GM18861 (cell line): ENCODE results near the gene HARS2.
"Not testable (repeated sequence)": the region's sequence is repeated elsewhere in the genome, so short reads cannot be mapped to it uniquely, and the experiment has no call there.

ENCODE experiments used
- ATAC-seq: cut with Tn5 transposase; IDR thresholded peaks from one replicate; pipeline ENCODE4 v1.9.1; 2021; ENCODE audit not compliant: unreplicated experiment

Gene HARS2, protein sequence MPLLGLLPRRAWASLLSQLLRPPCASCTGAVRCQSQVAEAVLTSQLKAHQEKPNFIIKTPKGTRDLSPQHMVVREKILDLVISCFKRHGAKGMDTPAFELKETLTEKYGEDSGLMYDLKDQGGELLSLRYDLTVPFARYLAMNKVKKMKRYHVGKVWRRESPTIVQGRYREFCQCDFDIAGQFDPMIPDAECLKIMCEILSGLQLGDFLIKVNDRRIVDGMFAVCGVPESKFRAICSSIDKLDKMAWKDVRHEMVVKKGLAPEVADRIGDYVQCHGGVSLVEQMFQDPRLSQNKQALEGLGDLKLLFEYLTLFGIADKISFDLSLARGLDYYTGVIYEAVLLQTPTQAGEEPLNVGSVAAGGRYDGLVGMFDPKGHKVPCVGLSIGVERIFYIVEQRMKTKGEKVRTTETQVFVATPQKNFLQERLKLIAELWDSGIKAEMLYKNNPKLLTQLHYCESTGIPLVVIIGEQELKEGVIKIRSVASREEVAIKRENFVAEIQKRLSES

DNA sequence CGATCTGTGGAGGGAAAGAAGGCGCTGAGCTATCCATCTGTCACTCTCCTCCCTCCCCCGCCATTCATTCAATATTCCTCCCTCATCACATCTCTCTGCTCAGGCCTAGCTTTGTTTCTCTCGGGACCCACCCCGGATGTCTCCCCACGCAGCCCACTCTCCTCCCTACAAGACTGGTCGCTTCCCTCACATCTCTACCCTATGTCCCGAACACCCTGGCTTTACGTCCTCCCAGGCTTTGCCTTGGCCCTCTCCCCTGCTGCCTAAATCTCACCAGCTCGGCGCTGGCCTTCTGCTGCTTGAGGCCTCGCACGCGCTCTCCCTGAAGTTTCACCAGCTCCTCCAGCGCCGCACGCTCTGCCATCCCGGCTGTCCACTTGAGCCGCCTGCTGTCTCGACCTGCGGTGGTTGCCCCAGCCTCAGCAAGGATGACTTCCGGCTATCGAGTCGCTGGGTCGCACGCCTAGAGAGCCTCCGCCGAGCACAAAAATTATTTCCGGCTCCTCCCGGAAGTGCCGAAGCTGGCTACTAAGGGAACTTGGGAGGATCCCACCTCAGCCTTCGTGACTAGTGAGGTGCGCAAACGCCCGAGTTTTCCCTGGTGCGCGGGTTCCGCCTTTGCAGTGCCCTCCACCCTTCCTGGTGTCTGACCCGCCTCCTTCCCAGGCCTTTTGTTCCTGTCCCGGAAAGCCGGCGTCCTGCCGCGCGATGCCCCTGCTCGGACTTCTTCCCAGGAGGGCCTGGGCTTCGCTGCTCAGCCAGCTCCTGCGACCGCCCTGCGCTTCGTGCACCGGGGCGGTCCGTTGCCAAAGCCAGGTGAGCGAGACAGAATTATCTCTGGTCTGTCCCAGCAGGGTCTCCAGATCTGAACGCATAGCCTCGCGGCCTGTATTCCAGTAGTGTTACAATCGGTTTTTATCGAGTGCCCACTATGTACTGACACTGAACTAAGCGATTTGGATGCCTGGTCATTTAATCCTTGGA, at the start of gene HARS2, which contains the start of gene HARS1:
HARS2 (plus strand) TSS at position 515 of the 984 bp plus-strand sequence; CDS start at position 709, 194 bp downstream.
HARS1 (minus strand) TSS at position 430 of the 984 bp plus-strand sequence; CDS start at position 364, 66 bp downstream.
- peak; percentile 96 for ATAC-seq

DNA sequence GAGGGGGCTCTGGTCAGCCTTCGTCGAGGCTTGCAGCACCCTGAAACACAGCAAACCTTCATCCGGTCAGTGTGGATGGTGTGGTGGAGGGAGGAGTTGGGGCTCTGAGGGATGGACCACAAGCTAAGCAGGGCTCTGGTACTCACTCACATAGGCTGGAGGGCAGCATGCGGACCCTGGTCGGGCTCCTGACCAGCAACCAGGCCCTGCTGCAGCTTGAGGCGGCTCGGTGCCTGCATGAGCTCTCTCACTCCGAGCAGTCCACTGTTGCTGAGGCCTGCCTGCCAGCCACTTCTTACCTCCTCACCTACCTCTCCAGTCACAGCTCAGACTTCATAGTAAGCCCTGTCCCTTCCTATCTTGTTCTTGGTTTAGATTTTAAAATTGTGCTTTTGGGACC, 49.5 kb upstream of the HARS2 start:
- ATAC-seq, result no peak

DNA sequence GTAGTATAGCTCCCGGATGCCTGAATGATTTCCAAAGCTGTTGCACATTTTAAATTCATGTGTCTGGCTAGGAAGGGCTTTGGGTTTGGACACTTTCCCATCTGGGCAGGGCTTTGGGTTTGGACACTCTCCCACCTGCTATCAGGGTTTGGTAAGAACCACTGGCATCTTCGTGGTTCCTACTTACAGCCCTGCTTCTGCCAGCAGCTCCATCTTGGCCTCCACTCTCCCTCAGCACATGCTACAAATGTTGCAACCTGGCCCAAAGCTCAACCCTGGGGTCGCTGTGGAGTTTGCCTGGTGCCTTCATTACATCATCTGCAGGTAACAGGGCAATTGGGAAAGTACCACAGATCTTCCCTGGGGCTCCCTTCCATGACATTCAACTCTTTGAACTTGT, 48.5 kb upstream of the HARS2 start:
- no peak for ATAC-seq

DNA sequence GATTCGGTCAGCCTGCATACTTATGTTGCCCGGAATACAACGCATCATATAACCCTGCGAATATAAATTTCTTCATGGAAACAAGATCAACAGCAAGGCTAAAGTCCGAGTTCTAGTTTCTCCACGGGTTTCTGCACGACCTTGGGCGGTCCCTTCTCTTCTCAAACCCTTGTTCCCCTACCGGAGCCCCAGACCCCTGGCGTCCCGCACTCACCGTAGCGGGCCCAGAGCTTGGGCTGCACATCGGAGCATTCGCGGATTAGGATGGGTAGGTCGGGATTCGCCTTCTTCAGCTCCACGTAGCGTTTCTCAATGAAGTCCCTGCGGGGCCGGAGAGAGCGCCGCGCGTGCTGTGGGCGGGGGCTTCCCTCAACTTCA, 44.2 kb upstream of the HARS2 start:
- peak; percentile 14 for ATAC-seq

DNA sequence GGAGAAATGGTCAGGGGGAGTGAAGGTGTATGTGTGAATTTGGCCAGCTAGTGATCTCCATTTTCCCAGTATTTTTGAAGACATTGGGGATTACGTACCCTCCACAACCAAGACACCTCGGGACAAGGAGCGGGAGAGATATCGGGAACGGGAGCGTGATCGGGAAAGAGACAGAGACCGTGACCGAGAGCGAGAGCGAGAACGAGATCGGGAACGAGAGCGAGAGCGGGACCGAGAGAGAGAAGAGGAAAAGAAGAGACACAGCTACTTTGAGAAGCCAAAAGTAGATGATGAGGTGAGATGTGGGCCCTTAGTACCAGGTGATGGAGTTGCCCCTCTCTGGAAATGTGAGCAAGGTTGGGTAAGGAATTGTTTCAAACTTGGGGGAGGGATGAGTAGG, 32.4 kb upstream of the HARS2 start:
- no peak for ATAC-seq

DNA sequence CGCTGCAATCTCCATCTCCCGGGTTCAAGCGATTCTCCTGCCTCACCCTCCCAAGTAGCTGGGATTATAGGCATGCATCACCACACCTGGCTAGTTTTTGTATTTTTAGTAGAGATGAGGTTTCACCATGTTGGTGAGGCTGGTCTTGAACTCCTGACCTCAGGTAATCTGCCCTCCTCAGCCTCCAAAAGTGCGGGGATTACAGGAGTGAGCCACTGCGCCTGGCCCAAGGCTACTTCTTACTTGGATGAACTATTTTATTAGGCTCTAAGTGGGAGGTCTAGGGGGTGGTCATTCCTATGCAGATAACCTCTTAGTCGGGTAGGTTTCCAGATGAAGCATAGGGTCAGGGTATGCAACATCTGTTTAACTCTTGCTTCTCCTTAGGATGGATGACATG, 30.9 kb upstream of the HARS2 start:
- not testable (repeated sequence) for ATAC-seq

DNA sequence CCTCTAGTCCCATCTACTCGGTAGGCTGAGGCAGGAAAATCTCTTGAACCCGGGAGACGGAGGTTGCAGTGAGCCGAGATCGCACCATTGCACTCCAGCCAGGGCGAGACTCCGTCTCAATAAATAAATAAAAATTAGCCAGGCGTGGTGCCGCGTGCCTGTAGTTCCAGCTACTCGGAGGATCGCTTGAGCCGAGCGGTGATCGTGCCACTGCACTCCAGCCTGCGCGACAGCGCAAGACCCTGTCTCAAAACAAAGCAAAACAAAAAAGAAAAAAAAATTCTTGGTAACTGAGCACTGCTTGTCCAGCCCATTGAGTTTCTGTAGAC, 27.3 kb upstream of the HARS2 start:
- ATAC-seq, result no peak

DNA sequence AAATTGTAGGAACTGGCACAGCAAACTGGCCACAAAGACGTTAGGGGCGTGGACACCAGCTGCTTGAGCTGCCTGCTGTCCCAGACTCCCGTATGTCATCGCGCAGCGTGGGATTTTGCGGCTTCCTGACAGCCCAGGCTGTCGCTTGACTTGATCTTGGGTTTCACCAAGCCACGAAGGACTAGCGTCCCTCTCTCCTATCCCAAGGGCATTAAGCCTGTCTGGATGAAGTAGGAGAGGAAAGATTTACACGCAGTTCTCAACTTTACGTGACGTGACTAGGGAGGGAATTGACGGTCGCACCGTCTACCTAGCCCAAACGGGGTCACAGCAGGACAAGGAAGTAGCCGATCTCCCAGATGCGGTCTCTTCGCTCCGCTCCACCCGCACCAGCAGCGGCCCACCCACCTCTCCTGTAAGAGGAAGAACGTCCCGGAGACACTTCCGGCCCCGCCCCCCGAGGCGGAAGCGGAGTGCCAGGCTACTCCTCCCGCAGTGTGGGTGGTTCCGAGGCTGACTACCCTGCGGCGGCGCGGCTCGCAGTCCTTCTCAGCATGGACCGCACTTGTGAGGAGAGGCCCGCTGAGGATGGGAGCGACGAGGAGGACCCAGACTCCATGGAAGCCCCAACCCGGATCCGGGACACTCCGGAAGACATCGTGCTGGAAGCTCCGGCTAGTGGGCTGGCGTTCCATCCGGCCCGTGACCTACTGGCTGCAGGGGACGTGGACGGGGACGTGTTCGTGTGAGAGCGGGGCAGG, 26.7 kb upstream of the HARS2 start, which contains the start of gene WDR55:
WDR55 (plus strand) TSS at position 546 of the 761 bp plus-strand sequence; CDS start at position 555, 9 bp downstream.
- peak; percentile 91 for ATAC-seq

DNA sequence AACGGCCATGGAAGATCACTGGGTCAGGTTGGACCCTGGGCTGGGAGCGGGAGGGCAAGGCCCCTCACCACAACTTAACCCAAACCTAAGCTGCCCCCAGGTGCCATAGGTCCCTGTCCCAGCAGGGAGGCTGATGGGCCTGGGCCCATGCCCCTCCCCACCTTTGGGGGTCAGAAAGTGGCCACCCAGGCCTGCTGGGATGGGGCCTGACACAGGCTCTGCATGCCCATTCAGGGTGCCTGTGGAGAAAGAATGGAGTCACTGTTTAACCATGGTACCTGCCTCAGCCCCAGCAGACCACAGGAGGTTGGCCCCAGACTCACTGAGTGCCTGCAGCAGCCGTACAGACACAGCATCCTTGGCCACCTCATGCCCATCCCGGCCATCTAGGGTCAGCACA, 20.2 kb upstream of the HARS2 start:
- not testable (repeated sequence) for ATAC-seq

DNA sequence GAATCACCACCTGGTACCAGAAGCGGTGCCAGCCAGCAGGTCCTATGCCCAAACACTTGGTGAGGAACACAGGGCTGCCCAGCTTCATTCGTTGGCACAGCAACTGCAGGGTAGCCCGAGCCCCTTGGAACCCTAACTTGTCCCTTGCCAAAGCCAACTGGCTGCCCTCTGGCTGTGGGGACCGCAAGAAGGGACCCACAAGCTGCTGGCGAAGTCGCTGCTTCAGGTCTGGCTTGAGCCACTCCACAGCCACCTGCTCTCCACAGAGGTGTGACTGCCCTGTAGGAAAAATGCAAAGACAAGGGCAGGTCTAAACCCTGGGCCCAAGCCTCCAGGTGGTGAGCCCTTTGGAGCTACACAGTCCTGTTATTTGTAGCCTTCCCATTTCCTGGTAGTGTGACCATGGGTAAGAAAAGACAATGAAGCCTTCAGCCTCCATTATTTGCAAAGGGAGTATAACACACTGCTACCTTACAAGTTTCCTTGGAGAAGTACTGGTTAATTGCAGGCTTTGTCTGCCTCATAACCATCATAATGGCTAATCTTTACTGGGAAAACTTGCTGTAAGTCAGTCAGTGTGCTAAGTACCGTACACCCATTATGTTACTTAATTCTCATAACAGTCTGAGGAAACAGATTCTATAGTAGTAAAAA, 19.7 kb upstream of the HARS2 start:
- ATAC-seq, result no peak

DNA sequence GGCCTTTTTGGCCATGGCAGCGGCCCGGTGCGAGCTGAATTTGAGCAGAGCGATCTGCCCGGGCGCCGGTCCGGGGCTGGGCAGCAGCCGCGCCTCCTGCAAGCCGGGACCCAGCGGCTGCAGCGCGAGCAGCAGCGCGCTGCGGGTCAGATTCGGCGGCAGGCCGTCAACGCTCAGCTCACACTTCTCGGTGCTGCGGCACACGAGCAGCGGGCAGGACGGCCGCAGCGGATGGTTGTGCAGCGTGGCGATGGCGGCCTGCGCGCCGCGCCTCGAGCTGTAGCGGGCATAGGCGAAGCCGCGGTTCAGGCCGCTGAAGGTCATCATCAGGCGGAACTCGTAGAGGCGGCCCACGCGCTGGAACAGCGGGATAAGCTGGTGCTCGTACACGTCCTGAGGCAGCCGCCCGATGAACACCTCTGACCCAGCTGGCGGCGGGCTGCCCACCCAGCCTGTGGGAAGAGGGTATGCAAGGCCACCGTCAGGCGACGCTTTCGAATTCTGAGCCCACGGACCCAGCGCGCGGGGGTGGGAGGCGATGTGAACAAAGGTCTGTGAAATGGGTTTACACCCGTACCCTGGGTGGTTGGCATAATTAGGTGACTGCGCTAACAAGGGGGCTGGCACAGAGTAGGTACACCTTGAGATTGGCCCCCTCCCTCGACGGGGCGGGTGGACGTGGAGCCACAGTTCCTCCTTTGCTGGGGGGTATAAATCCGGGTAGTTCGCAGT, 18.6 kb upstream of the HARS2 start:
- no peak for ATAC-seq

DNA sequence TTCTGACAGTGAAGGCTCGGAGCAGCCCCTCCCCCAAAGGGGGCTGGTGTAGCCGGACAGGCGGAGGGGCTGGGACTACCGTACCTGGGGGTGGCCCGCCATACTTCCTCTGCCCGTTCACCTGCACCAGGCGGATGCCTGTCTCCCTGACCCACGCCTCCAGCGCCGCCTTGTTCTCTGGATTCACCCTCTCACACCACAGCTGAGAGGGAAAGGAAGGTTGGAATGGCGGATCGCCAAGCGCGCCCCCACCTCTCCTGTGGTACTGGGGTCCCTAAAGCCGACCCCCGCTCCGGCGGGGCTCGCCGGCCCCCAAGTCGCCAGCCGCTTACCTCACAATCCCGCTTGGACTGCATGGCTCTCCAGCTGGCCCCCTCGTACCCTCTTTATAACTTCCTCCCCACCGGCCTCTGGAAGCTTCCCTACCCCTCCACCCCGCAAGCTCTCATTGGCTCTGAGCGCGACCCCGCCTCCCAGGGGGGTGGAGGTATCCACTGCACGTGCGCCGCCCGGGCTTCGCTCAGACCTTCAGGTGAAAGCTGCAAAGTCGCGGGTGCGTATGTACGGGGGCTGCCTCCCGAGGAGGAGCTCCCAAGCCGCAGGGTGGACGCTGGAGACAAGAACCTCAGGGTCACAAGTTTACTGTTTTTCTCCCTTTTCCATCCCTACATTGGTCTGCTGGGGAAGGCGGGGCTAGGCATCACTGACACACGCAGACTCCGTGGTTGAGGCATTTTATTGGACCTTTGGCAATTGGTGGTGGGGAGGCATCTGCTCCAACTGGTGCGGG, 17.9 kb upstream of the HARS2 start, which contains the start of gene DND1:
DND1 (minus strand) TSS at position 390 of the 790 bp plus-strand sequence; CDS start at position 356, 34 bp downstream.
- no peak for ATAC-seq

DNA sequence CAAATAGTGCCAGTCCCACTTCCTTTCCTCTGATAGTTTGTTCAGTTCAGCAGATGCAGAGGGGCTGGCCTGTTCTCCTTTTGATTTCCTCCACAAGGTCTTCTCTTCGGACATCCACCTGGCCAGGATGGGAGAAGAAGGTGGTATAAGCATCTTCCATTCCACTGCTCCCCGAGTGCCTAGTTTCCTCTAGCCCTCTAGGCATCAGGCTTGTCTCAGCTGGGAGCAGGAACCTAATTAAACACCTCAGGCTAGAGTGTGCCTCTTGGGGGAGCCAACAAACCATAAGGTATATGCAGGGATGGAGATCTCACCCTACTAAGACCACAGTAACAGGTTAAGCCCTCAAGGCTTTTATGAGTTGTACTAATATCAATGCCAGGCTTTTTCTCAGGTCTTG, 17.0 kb upstream of the HARS2 start:
- no peak for ATAC-seq

DNA sequence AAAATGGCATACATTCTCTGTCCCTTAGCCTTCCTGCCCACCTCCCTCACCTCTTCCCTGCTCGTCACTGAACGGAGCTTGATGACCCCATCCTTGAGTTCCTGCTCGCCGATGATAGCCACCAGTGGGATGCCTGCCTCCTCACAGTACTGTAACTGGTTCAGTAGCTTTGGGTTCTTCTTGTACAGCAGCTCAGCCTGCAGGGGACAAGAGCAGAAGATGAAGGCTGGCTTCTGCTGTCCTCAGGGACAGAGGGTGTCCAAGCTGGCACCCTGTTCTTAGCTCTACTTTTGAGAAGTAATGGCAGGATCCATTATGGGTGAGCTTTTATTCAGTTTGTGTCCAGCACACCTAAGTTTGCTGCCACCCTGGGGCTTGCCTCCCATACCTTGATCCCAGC, 16.6 kb upstream of the HARS2 start:
- ATAC-seq, result no peak

DNA sequence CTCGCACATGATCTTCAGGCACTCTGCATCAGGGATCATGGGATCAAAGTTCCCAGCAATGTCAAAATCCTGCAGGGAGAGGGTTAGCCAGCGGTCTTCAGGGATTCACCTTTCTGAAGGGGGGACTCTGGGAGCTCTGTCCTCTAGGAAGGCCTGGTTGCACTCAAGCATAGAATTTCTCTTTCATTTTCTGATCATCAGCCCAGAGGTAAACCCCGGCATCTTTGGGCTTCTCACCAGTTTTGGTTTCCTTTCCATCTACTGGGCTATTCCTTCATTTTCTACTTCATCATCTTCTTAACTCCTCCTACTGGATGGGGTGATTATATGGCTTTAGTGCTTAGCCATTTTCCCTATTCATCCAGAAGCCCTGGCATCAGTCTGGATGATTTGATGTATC, 13.3 kb upstream of the HARS2 start:
- no peak for ATAC-seq

DNA sequence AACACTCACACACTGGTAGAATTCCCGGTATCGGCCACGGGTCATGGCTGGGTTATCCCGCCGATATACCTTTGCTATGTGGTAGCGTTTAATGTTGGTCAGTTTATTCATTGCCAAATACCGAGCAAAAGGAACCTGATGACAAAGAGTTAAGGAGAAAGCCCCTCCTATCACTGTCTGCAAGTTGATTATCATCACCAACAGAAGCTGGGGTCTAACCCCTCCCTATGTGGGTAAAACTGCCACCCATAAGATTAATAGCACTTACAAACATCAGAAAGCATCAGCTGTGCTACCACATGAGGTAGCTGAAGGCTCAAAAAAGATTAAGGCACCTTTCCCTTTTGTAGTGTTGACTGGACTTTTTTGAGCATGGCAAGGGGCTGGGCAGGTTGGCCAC, 12.3 kb upstream of the HARS2 start:
- no peak for ATAC-seq

DNA sequence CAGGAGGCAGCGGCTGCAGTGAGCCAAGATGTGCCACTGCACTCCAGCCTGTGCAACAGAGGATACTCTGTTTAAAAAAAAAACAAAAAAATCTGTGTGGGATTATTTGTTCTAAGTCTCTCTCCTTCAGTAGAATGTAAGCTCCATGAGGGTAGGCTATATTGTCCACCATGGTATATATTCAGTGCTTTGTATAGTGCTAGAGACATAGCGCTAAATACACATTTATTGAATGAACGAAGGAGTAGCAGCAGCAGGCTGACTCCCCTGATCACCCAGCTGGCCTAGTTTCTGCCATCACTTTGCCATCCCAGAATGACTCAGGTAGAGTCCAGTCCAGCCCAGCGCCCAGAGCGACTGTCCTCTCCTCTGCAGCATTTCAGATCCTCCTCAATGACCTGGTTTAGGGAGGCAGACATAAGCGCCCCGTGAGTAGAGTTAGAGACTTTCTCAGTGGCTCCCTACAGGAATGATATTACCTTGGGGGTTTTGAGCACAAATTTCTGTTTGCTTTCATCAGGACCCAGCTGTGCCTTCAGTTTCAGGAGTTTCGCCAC, 801 bp upstream of the HARS2 start:
- ATAC-seq, result no peak

DNA sequence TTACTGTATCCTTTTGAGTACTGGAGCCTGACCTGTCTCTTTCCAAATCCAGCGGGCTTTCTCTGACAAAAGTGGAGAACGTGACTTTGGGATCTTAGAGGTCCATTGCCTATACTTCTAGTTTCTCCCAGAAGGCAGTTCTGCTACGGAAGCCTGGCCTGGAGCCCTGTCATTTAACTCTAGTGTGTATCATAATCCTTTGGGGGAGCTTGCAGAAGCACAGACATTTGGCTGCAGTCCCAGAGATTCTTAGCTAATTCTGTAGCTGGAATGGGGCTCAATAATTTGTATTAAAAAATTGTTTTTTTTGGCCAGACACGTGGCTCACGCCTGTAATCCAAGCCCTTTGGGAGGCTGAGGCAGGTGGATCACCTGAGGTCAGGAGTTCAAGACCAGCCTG, 3.0 kb downstream of the HARS2 start:
- no peak for ATAC-seq
